HAP-1 (cell line): Measurements from ENCODE around the gene ZNF775.

Experiments
- DNase-seq, 2 experiments: peaks; one replicate each; pipeline ENCODE4 v3.0.0-alpha.2; 2016 to 2020; ENCODE audit warnings: low spot score in 2 of 2
- H3K27me3 ChIP-seq: fragments of 250-450 bp; sonication (Bioruptor Pico); 2 replicates; pipeline ENCODE4 v1.5.1; 2020; ENCODE audit warnings: low read depth, mild to moderate bottlenecking, moderate library complexity
- H3K36me3 ChIP-seq: fragments of 250-450 bp; sonication (Bioruptor Pico); replicated peaks from 2 replicates; pipeline ENCODE4 v1.5.1; 2020; ENCODE audit warnings: mild to moderate bottlenecking
- H3K4me1 ChIP-seq: fragments of 250-450 bp; sonication (Bioruptor Pico); 2 replicates; pipeline ENCODE4 v1.5.1; 2020; ENCODE audit warnings: mild to moderate bottlenecking
- H3K4me3 ChIP-seq: fragments of 250-450 bp; sonication (Bioruptor Pico); 2 replicates; pipeline ENCODE4 v1.5.1; 2020; ENCODE audit warnings: mild to moderate bottlenecking, moderate library complexity
- H3K9me3 ChIP-seq: fragments of 250-450 bp; sonication (Bioruptor Pico); 2 replicates; pipeline ENCODE4 v1.5.1; 2020; ENCODE audit warnings: mild to moderate bottlenecking, moderate library complexity
- in situ Hi-C: fragments of 300-500 bp; cut with MboI; formaldehyde crosslinking; loops from 3 replicates; pipeline ENCODE4 v1.14.3; 2020; ENCODE audit warnings: low sequenced_read_pairs, inconsistent platforms, mixed read lengths

Gene ZNF775

GRCh38 chr7:150358433-150358832, 20.7 kb upstream of the ZNF775 start:
- Histone ChIP-seq H3K4me1 (peaks cover 9% of the 10 kb centered on the region), H3K4me3 (no peak overlapping the region), H3K36me3 (no peaks in the 10 kb centered on the region), H3K27me3 (no peaks in the 10 kb centered on the region), H3K9me3 (no peaks in the 10 kb centered on the region)
- in situ Hi-C loops, result no loop called here
- no peak for DNase-seq

DNA sequence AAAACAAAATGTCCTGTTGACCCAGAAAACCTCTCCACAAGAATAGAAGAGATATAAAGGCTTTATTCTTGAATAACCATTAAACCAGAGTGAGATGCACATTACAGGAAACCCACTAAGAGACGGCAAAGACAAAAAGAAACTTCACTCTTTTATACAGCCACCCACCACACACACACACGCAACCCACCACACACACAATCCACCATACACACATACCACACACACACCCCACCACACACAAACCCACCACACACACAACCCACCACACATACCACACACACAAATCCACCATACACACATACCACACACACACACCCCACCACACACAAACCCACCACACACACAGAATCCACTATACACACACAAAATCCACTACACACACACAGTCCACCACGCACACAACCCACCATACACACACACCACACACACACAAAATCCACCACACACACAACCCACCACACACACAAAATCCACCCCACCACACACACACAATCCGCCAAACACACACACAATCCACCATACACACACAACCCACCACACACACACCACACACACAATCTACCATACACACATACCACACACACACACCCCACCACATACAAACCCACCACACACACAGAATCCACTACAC, 20.0 kb upstream of the ZNF775 start:
- no peaks in the 10 kb centered on the region for H3K9me3 ChIP-seq
- H3K4me1 ChIP-seq, result peaks cover 9% of the 10 kb centered on the region
- no peak for DNase-seq
- no peaks in the 10 kb centered on the region for H3K36me3 ChIP-seq
- no peak overlapping the region for H3K4me3 ChIP-seq
- H3K27me3 ChIP-seq, result no peaks in the 10 kb centered on the region
- in situ Hi-C loops, result no loop called here

GRCh38 chr7:150359622-150360362, 19.3 kb upstream of the ZNF775 start:
- Histone ChIP-seq H3K36me3 (no peaks in the 10 kb centered on the region), H3K4me1 (peaks cover 9% of the 10 kb centered on the region), H3K9me3 (no peaks in the 10 kb centered on the region), H3K4me3 (no peak overlapping the region), H3K27me3 (no peaks in the 10 kb centered on the region)
- in situ Hi-C loops, result no loop called here
- DNase-seq, result no peak

- no peak overlapping the region for H3K4me3 ChIP-seq
- H3K36me3 ChIP-seq, result no peaks in the 10 kb centered on the region
- no peaks in the 10 kb centered on the region for H3K27me3 ChIP-seq
- H3K9me3 ChIP-seq, result no peaks in the 10 kb centered on the region
- DNase-seq, result peak in 1 of 2 experiments; percentile 49
- in situ Hi-C loops, result no loop called here
- H3K4me1 ChIP-seq, result peaks cover 9% of the 10 kb centered on the region
Measured at GRCh38 chr7:150360363-150361058, 18.6 kb upstream of the ZNF775 start.

DNA sequence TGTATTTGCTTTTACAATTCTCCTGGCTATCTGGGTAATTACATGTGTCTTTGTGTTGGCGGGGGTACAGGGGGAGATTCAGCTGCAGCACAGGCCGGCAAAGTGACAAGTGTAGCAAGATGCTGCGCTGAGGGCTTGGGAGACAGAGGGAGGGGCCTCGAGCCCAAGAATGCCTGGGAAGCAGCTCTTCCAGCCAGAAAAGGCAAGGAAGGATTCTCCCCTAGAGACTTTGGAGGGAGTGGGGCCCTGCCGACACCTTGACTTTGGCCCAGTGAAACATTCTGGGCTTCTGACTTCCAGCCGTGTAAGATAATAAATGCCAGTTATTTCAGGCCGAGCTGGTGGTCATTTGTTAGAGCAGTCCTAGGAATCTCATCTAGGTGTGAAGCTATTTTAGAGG, 17.7 kb upstream of the ZNF775 start:
- DNase-seq, result no peak
- no peaks in the 10 kb centered on the region for H3K36me3 ChIP-seq
- no peak overlapping the region for H3K4me3 ChIP-seq
- H3K4me1 ChIP-seq, result peaks cover 9% of the 10 kb centered on the region
- H3K9me3 ChIP-seq, result no peaks in the 10 kb centered on the region
- in situ Hi-C loops, result no loop called here
- no peaks in the 10 kb centered on the region for H3K27me3 ChIP-seq

DNA sequence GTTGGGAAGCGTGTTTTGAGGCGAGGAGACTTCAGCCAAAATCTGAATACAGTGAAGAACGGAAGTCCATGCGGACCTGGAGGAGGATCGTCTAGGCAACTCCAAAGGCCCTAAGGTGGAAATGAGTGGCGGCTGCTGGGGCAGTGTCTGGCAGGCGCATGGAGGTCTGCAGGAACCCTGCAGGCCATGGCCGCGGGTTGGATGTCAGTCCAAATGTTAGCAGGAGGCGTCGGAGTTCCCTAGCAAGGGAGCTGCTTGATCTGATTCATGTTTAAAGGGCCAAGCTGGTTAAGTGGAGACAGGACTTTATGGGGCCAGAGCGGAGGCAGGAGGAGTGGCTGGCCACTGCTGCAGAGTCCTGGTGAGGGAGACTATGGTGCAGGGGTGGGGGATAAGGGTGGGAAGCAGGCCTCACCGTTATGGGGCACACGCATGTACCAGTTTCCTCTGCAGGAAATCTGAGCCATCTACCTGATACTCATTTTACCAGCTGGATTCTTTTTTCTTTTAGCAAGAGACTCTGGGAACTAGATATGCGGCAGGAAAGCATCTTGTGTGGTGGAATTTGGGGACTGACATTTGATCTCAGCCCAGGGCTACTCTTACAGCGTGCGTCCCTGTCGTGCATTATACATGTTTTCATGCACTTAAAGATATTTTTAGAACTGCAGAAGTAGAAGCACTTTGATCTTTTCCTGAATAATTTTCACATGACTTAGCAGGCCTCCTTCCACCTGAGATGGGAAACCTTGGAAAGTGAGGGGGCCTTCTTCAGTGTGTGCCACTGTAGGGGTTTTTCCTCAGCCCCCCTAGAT, 17.1 kb upstream of the ZNF775 start:
- Histone ChIP-seq H3K4me1 (peaks cover 9% of the 10 kb centered on the region), H3K9me3 (no peaks in the 10 kb centered on the region), H3K27me3 (no peaks in the 10 kb centered on the region), H3K4me3 (no peak overlapping the region), H3K36me3 (no peaks in the 10 kb centered on the region)
- in situ Hi-C loops, result no loop called here
- DNase-seq, result no peak

DNA sequence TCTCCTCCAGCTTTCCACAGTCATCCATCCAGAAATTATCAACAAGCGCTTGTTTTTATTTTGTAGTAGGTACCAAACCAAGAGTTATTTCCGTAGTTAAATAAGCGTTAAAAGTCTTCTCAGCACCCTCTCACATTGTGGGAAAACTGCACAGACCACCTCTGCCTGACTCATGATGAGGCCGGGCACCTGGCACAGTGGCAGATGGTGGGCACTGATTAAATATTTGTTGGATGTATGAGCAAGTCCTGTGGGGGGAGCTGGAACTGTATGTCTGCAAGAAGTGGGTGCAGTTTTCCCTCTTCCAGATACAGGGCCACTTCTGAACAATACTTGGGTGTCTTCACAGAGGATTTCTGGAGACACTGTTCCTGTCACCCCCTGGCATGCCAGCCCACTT, 15.8 kb upstream of the ZNF775 start:
- H3K4me3 ChIP-seq, result no peak overlapping the region

DNA sequence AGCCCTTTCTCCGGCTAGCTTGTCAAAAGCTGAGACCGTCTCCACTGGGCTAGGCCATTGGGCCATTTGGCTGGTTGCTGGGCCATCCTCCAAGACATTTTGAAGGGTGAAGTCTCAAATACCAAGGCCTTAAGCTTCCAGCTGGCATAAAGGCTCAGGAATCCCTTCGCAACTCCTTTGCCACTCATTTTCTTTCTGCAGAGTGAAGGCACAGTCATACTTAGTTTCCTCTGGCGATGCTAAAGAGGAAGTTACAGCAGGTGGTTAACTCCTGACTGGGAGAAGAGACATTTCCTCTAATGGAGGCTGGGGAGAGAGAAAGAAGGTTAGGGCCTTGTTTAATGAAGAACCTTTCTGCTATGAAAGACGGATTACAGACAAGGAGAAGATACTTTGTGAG, 15.3 kb upstream of the ZNF775 start:
- DNase-seq, result no peak
- Histone ChIP-seq H3K4me1 (peaks cover 18% of the 10 kb centered on the region), H3K9me3 (no peaks in the 10 kb centered on the region), H3K4me3 (no peak overlapping the region), H3K27me3 (no peaks in the 10 kb centered on the region), H3K36me3 (no peaks in the 10 kb centered on the region)
- in situ Hi-C loops, result no loop called here

More for the DNA sequence above, 15.8 kb upstream of the ZNF775 start:
- Histone ChIP-seq H3K27me3 (no peaks in the 10 kb centered on the region), H3K9me3 (no peaks in the 10 kb centered on the region), H3K4me1 (peaks cover 18% of the 10 kb centered on the region), H3K36me3 (no peaks in the 10 kb centered on the region)
- no peak for DNase-seq
- in situ Hi-C loops, result no loop called here

DNA sequence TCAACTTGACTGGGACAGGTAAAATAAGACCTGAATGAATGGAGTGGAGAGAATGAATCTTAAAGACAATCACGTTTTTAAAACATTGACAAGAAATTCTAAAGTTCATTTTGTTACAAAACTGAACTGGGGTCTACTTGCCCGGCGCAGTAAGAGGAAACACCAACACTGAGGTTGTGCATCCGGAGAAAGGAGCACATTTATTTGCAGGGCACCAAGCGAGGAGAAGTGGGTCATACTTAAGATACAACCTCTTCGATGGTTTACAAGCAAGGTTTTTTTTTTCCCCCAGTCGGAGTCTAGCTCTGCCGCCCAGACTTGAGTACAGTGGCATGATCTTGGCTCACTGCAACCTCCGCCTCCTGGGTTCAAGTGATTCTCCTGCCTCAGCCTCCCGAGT, 13.9 kb upstream of the ZNF775 start:
- no peak overlapping the region for H3K4me3 ChIP-seq
- DNase-seq, result no peak
- in situ Hi-C loops, result no loop called here
- H3K36me3 ChIP-seq, result peaks cover 8% of the 10 kb centered on the region
- peaks cover 21% of the 10 kb centered on the region for H3K4me1 ChIP-seq
- H3K27me3 ChIP-seq, result no peaks in the 10 kb centered on the region
- H3K9me3 ChIP-seq, result no peaks in the 10 kb centered on the region

DNA sequence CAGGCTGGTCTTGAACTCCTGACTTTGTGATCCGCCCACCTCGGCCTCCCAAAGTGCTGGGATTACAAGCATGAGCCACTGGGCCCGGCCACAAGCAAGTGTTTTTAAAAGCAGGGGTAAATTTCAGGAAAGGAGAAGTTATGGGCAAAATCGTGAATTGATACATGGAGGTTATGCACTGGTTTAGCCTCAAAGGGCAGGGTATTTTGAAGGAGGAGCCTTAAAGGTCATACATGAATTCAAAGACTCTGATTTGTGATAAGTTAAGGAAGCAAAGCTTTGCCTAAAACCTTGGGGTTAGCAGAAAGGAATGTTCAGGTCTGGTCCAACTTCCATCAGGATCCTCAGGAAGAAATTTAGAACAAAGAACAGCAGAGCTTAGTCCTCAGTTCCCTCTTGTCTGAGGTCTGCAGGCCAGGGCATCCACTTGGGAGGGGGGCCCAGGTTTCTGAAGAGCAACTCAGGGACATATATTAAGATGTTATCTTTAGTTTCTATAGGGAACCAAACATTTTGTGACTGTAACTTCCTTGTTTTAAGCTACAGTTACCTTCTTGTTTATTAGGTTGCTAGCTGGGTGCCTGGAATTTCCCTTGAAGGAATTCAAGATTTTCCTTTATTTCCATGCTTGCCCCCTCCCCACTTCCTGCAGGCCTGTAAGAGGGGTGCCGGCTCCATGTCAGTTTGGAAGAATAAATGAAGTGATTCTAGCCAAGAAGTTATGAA, 13.3 kb upstream of the ZNF775 start:
- Histone ChIP-seq H3K4me1 (peaks cover 19% of the 10 kb centered on the region), H3K36me3 (peaks cover 14% of the 10 kb centered on the region), H3K27me3 (no peaks in the 10 kb centered on the region), H3K4me3 (no peak overlapping the region), H3K9me3 (no peaks in the 10 kb centered on the region)
- in situ Hi-C loops, result no loop called here
- DNase-seq, result no peak

- Histone ChIP-seq H3K9me3 (no peaks in the 10 kb centered on the region), H3K36me3 (peaks cover 33% of the 10 kb centered on the region), H3K4me1 (peaks cover 18% of the 10 kb centered on the region), H3K27me3 (no peaks in the 10 kb centered on the region), H3K4me3 (peak overlapping the region; percentile 72)
- DNase-seq, result no peak
- in situ Hi-C loops, result no loop called here
Measured at GRCh38 chr7:150367677-150368095, 11.4 kb upstream of the ZNF775 start.

- peaks cover 39% of the 10 kb centered on the region for H3K36me3 ChIP-seq
- in situ Hi-C loops, result no loop called here
- peak; percentile 69 to 91 for DNase-seq
- peak within 1 kb of the TSS; percentile 72 for H3K4me3 ChIP-seq
- H3K27me3 ChIP-seq, result no peaks in the 10 kb centered on the region
- no peaks in the 10 kb centered on the region for H3K9me3 ChIP-seq
- peaks cover 18% of the 10 kb centered on the region for H3K4me1 ChIP-seq
Measured at GRCh38 chr7:150368096-150368883, 10.8 kb upstream of the ZNF775 start, which contains the start of gene REPIN1. REPIN1 (plus strand) TSS chr7:150368822; CDS start chr7:150369712, 890 bp downstream.
